OCI-LY3 (cell line): ENCODE data around the gene TICAM1.

Experiments used
- H2AFZ ChIP-seq: fragments of 200-600, 300-600 bp; shearing (Covaris generic); 2 replicates; pipeline ENCODE4 v1.6.0; 2014; ENCODE audit warnings: antibody characterized with exemption, low read depth, low read length
- H3K27ac ChIP-seq: fragments of 200-600, 300-600 bp; sonication (generic); 2 replicates; pipeline ENCODE4 v1.5.1; 2014; ENCODE audit warnings: mild to moderate bottlenecking, low read length, moderate library complexity, mixed read lengths
- H3K27me3 ChIP-seq: fragments of 200-600, 300-600 bp; sonication (generic); 2 replicates; pipeline ENCODE4 v1.6.1; 2014; ENCODE audit warnings: low read depth, low read length, mixed read lengths
- H3K36me3 ChIP-seq: fragments of 200-600, 300-600 bp; sonication (generic); replicated peaks from 2 replicates; pipeline ENCODE3; 2014; ENCODE audit warnings: low read depth, low read length, mixed read lengths
- H3K4me1 ChIP-seq: fragments of 300-600, 200-600 bp; sonication (generic); 2 replicates; pipeline ENCODE4 v1.6.1; 2014; ENCODE audit warnings: low read length, mixed read lengths
- H3K4me2 ChIP-seq: fragments of 200-600, 300-600 bp; sonication (generic); 2 replicates; pipeline ENCODE4 v1.6.1; 2014; ENCODE audit warnings: low read length, mixed read lengths
- H3K4me3 ChIP-seq: fragments of 300-600, 200-600 bp; sonication (generic); 2 replicates; pipeline ENCODE4 v1.5.1; 2014; ENCODE audit warnings: antibody characterized with exemption, mild to moderate bottlenecking, low read length, moderate library complexity
- H3K79me2 ChIP-seq: fragments of 300-600, 200-600 bp; shearing (Covaris generic); 2 replicates; pipeline ENCODE4 v1.6.1; 2014; ENCODE audit warnings: mild to moderate bottlenecking, low read length, mixed read lengths
- H3K9ac ChIP-seq: fragments of 300-600, 200-600 bp; shearing (Covaris generic); 2 replicates; pipeline ENCODE4 v1.6.0; 2014; ENCODE audit warnings: mild to moderate bottlenecking, low read length, moderate library complexity
- H3K9me3 ChIP-seq: fragments of 200-600, 300-600 bp; shearing (Covaris generic); 2 replicates; pipeline ENCODE4 v1.6.1; 2014; ENCODE audit warnings: low read length, mixed read lengths; ENCODE audit not compliant: insufficient read depth
- H4K20me1 ChIP-seq: fragments of 200-600, 300-600 bp; sonication (generic); 2 replicates; pipeline ENCODE4 v1.6.1; 2016; ENCODE audit warnings: low read length, mixed read lengths; ENCODE audit not compliant: insufficient read depth
- EZH2phosphoT487 ChIP-seq: fragments of 200-600 bp; shearing (Covaris generic); IDR thresholded peaks from 2 replicates; pipeline ENCODE4 v1.6.1; 2018; ENCODE audit warnings: antibody characterized with exemption, mixed run types, low read depth
- TF ChIP-seq, protein P1 (sequence below): fragments of 200-600, 300-600 bp; sonication (generic); IDR thresholded peaks from 2 replicates; pipeline ENCODE4 v1.5.1; 2014; ENCODE audit warnings: antibody characterized with exemption, low read length, low read depth

The TICAM1 gene

DNA sequence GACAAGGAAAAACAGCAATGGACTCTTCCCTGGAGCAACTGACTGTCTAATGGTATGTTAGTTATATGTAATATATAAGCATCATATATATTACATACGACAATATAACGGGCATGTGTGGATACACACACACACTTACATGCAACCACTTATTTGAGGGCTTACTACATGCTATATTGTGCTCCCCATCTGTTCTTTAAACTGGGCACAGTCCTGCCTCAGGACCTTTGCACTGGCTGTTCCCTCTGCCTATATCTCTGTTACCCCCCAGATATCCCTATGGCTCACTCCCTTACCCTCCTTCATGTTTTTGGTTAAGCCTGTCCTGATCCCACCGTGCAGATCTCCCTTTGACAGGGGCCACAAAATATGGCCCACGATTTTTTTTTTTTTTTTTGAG is 10.2 kb downstream of the TICAM1 start:
- H2AFZ ChIP-seq: no peak overlapping the region
- no peak for TF ChIP-seq EZH2phosphoT487
- TF ChIP-seq, protein P1, sequence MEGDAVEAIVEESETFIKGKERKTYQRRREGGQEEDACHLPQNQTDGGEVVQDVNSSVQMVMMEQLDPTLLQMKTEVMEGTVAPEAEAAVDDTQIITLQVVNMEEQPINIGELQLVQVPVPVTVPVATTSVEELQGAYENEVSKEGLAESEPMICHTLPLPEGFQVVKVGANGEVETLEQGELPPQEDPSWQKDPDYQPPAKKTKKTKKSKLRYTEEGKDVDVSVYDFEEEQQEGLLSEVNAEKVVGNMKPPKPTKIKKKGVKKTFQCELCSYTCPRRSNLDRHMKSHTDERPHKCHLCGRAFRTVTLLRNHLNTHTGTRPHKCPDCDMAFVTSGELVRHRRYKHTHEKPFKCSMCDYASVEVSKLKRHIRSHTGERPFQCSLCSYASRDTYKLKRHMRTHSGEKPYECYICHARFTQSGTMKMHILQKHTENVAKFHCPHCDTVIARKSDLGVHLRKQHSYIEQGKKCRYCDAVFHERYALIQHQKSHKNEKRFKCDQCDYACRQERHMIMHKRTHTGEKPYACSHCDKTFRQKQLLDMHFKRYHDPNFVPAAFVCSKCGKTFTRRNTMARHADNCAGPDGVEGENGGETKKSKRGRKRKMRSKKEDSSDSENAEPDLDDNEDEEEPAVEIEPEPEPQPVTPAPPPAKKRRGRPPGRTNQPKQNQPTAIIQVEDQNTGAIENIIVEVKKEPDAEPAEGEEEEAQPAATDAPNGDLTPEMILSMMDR: no peak
- no peaks in the 10 kb centered on the region for H3K27me3 ChIP-seq
- no peak overlapping the region for H3K9ac ChIP-seq
- no peaks in the 10 kb centered on the region for H3K9me3 ChIP-seq
- H3K4me3 ChIP-seq: no peak overlapping the region
- peaks cover 82% of the 10 kb centered on the region for H3K79me2 ChIP-seq
- H3K27ac ChIP-seq: no peak overlapping the region
- H3K4me1 ChIP-seq: no peaks in the 10 kb centered on the region; the same call in 1 of the 2 replicates
- H3K36me3 ChIP-seq: peaks cover 37% of the 10 kb centered on the region
- H3K4me2 ChIP-seq: no peak overlapping the region
- H4K20me1 ChIP-seq: peaks cover 67% of the 10 kb centered on the region

DNA sequence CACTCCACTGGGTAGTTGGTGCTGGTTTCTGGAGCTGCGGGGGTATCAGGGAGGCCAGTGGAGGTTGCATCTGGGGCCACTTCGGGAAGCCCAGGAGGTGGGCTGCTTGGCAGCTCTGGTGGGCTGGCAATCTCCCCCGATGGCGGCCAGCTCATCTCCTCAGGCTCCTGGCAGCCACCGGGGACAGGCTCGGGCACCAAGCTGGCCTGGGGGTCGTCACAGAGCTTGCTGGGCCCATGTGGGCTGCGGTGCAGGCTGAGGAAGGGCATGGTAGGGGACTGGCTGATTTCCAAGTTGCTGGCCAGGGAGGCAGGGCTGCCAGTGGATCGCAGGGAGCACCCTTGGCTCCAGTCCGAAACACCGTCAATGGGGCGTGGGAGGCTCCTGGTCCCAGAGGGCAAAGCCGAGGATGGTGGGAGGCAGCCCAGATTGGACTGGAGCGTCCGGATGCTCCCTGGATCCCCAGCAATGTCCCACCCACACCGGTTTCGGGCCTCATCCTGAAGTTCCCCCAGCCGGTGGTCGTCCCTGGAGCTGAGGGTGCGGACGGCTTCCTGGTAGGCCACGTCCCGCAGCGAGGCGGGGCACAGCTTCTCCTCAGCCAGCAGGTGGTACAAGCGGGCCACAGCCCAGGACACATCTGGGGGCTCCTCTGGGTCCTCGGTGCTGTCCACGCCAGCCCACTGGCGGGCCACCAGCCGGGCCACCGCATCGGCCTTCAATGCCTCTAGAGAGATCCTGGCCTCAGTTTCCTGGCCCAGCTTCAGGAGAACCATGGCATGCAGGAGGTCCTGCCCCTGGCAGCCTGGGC is 13.8 kb downstream of the TICAM1 start:
- peaks cover 45% of the 10 kb centered on the region for H3K36me3 ChIP-seq
- H3K27me3 ChIP-seq: no peaks in the 10 kb centered on the region
- H3K4me2 ChIP-seq: no peak overlapping the region
- H3K79me2 ChIP-seq: peaks cover 50% of the 10 kb centered on the region
- peaks cover 61% of the 10 kb centered on the region for H4K20me1 ChIP-seq
- H3K4me1 ChIP-seq: peaks cover 7% of the 10 kb centered on the region
- H3K9ac ChIP-seq: no peak overlapping the region
- no peak overlapping the region for H3K4me3 ChIP-seq
- no peaks in the 10 kb centered on the region for H3K9me3 ChIP-seq
- TF ChIP-seq, protein P1: no peak
- no peak for TF ChIP-seq EZH2phosphoT487
- no peak overlapping the region for H3K27ac ChIP-seq
- no peak overlapping the region for H2AFZ ChIP-seq

DNA sequence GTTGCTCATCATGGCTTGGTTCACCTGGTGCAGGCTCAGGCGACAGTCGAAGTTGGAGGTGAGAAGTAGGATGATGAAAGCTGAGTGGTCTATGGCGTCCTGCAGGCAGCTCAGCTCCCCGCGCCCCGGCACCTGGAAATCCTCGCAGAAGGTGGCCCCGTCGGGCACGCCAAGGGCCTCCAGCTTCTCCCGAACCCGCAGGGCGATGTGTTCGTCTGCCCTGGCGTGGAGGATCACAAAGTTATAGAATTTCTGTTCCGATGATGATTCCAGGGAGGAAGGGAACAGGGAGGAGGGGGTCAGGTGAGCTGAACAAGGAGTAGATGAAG is 14.6 kb downstream of the TICAM1 start:
- Histone ChIP-seq H2AFZ (no peak overlapping the region), H3K9ac (no peak overlapping the region), H3K79me2 (peaks cover 42% of the 10 kb centered on the region), H3K36me3 (peaks cover 45% of the 10 kb centered on the region), H3K4me1 (peaks cover 7% of the 10 kb centered on the region), H3K9me3 (no peaks in the 10 kb centered on the region), H3K4me3 (no peak overlapping the region), H3K27me3 (no peaks in the 10 kb centered on the region), H3K27ac (no peak overlapping the region), H4K20me1 (peaks cover 55% of the 10 kb centered on the region), H3K4me2 (no peak overlapping the region)
- TF ChIP-seq, protein P1: no peak
- TF ChIP-seq EZH2phosphoT487: no peak

DNA sequence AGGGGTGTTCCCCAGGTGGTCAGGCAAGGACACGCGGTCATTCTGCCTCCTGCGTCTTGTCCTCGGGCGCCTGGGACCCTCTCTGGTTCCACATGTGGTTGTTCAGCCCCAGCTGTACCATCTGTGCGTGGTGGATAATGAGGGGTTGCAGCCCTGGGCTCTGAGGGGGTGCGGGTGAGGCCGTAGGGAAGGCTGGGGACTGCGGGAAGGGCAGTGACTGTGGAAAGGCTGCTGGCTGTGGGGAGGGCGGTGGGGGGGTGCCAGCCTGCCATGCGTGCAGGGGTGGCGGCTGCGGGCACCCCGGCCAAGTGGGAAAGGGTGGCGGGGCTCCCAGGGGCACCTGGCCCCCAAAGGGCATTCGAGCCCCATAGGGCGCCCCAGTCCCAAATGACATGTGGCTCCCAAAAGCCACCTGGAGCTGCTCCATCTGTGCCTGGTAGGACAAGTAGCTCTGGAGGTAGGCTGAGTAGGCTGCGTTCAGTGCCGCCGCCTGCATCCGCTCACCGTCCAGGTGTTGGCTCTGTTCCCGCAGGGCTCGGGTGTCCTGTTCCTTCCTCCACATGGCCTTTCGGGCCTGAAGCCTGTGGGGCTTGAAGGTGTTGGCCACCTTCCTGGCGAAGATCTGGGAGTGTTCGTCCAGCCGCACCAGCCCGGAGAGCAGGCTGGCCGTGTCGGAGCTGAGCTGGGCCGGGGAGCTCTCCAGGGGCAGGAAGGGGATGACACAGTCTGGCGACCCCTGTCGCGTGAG is 15.1 kb downstream of the TICAM1 start:
- Histone ChIP-seq H3K27me3 (no peaks in the 10 kb centered on the region), H3K79me2 (peaks cover 39% of the 10 kb centered on the region), H3K4me1 (peaks cover 9% of the 10 kb centered on the region), H3K4me2 (no peak overlapping the region), H3K4me3 (no peak overlapping the region), H3K9ac (no peak overlapping the region), H3K27ac (no peak overlapping the region), H4K20me1 (peaks cover 53% of the 10 kb centered on the region), H3K9me3 (no peaks in the 10 kb centered on the region), H3K36me3 (peaks cover 45% of the 10 kb centered on the region), H2AFZ (no peak overlapping the region)
- TF ChIP-seq, protein P1: no peak
- TF ChIP-seq EZH2phosphoT487: no peak
